ENCODE results near the gene IFRD2.

DNA sequence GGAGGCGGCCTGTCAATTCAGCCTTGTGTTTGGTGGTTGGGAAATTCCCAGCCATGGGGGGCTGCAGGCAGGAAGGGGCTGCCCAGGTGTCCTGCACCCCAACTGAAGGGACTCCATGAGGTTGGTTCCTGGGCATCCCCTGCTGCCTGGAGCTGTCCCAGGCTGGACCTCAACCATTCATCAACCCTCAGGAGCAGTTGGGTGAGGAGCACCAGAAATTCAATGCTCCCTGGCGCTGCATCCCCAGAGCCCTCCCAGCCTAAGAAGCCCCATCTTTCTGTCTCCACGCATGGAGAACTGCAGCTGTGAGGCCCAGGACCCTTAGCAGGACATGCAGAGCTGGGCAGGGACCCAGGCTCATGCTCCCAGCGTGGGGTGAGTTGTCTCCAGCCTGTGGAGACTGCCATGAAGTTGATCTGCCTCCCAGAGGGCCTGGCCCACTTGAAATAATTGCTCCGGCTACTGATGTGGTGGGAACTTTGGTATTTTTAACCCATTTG is 31.2 kb downstream of the IFRD2 start:
- TF ChIP-seq POLR2A (IDR thresholded peaks at IDR 0.05; ENCODE audit: low read length) (no peak), GATA1 (IDR thresholded peaks at IDR 0.05; ENCODE audit: low read depth, low read length) (no peak)
